ENCODE results near the gene NUDT13.
"Not testable (repeated sequence)": the region's sequence is repeated elsewhere in the genome, so short reads cannot be mapped to it uniquely, and the experiment has no call there.

NUDT13 gene

DNA sequence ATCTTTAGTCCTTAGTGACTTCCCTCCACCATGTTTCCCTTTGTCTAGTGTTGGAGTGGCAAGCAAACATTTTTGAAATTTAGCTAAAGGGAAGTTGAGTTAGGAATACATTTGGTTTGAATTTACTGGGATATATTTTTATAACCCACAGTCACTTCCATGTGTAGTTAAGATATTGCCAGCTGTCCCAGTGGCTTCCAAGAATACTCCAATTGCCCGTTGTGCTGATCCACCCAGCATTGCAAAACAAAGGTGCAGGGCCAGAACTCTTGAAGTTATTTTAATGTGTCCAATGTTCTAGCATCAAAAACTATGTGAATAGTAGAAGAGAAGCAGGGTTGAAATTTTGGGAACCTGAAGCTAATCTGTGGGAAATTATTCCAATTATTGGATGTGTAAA is 11.1 kb upstream of the NUDT13 start:
- Histone ChIP-seq H3K27ac (ENCODE audit: low read length) (no peak overlapping the region), H3K36me3 (ENCODE audit: insufficient read depth, low read length) (no peaks in the 10 kb centered on the region; the same call in 1 of the 2 replicates), H3K9me3 (ENCODE audit: insufficient read depth, low read length, severe bottlenecking) (no peaks in the 10 kb centered on the region), H2AFZ (ENCODE audit: low read depth, low read length) (no peak overlapping the region), H3K4me2 (ENCODE audit: insufficient read depth, low read length) (no peak overlapping the region), H3K4me3 (ENCODE audit: low read depth in 1 of 2, low read length in 2 of 2) (no peak overlapping the region), H3K9ac (ENCODE audit: low read depth, low read length) (no peak overlapping the region), H3K79me2 (ENCODE audit: insufficient read depth, low read length) (peaks cover 25% of the 10 kb centered on the region), H3K27me3 (ENCODE audit: insufficient read depth, low read length, poor library complexity) (no peaks in the 10 kb centered on the region), H4K20me1 (ENCODE audit: insufficient read depth, low read length) (peaks cover 4% of the 10 kb centered on the region), H3K4me1 (ENCODE audit: insufficient read depth, low read length) (peaks cover 20% of the 10 kb centered on the region)
- no peak for TF ChIP-seq EZH2 (IDR thresholded peaks at IDR 0.05; ENCODE audit: borderline replicate concordance, low read depth, low read length, severe bottlenecking)
- no peak for TF ChIP-seq CTCF (IDR thresholded peaks at IDR 0.05; ENCODE audit: borderline replicate concordance, extremely low read depth, low read length, poor library complexity, severe bottlenecking)
- DNase-seq (no peak), ATAC-seq (ENCODE audit: insufficient read depth, low read depth) (no peak)

DNA sequence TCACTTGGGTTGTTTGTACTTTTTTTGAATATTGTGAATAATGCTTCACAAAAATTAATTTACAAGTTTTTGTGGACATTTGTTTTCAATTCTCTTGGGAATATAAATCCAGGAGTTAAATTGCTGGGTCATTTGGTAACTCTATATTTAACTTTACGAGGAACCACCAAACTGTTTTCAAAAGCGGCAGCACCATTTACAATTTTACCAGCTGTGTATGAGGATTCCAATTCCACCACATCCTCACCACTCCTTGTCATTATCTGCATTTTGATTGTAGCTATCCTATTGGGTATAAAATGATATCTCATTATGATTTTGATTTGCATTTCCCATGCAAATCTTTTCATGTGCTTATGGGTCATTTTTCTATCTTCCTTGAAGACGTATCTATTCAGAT is 4.0 kb upstream of the NUDT13 start:
- DNase-seq, result no peak
- TF ChIP-seq EZH2 (IDR thresholded peaks at IDR 0.05; ENCODE audit: borderline replicate concordance, low read depth, low read length, severe bottlenecking) (no peak), CTCF (IDR thresholded peaks at IDR 0.05; ENCODE audit: borderline replicate concordance, extremely low read depth, low read length, poor library complexity, severe bottlenecking) (no peak)
- Histone ChIP-seq H3K4me1 (ENCODE audit: insufficient read depth, low read length) (peaks cover 11% of the 10 kb centered on the region), H3K4me2 (ENCODE audit: insufficient read depth, low read length) (no peak overlapping the region), H3K27ac (ENCODE audit: low read length) (no peak overlapping the region), H3K4me3 (ENCODE audit: low read depth in 1 of 2, low read length in 2 of 2) (no peak overlapping the region), H2AFZ (ENCODE audit: low read depth, low read length) (no peak overlapping the region), H3K9ac (ENCODE audit: low read depth, low read length) (no peak overlapping the region), H4K20me1 (ENCODE audit: insufficient read depth, low read length) (no peaks in the 10 kb centered on the region), H3K79me2 (ENCODE audit: insufficient read depth, low read length) (no peaks in the 10 kb centered on the region; the same call in 1 of the 2 replicates), H3K27me3 (ENCODE audit: insufficient read depth, low read length, poor library complexity) (no peaks in the 10 kb centered on the region), H3K36me3 (ENCODE audit: insufficient read depth, low read length) (peaks cover 10% of the 10 kb centered on the region), H3K9me3 (ENCODE audit: insufficient read depth, low read length, severe bottlenecking) (no peaks in the 10 kb centered on the region)
- no peak for ATAC-seq (ENCODE audit: insufficient read depth, low read depth)

GRCh38 chr10:73109248-73109652 is 1.0 kb upstream of the NUDT13 start:
- not testable (repeated sequence) for H3K36me3 ChIP-seq (ENCODE audit: insufficient read depth, low read length); H2AFZ ChIP-seq (ENCODE audit: low read depth, low read length); ATAC-seq (ENCODE audit: insufficient read depth, low read depth); H3K4me3 ChIP-seq (ENCODE audit: low read depth in 1 of 2, low read length in 2 of 2); H3K79me2 ChIP-seq (ENCODE audit: insufficient read depth, low read length); DNase-seq; H3K9ac ChIP-seq (ENCODE audit: low read depth, low read length); H4K20me1 ChIP-seq (ENCODE audit: insufficient read depth, low read length); H3K4me2 ChIP-seq (ENCODE audit: insufficient read depth, low read length); H3K27ac ChIP-seq (ENCODE audit: low read length); H3K9me3 ChIP-seq (ENCODE audit: insufficient read depth, low read length, severe bottlenecking); H3K27me3 ChIP-seq (ENCODE audit: insufficient read depth, low read length, poor library complexity)
- H3K4me1 ChIP-seq (ENCODE audit: insufficient read depth, low read length), result peaks cover 17% of the 10 kb centered on the region

DNA sequence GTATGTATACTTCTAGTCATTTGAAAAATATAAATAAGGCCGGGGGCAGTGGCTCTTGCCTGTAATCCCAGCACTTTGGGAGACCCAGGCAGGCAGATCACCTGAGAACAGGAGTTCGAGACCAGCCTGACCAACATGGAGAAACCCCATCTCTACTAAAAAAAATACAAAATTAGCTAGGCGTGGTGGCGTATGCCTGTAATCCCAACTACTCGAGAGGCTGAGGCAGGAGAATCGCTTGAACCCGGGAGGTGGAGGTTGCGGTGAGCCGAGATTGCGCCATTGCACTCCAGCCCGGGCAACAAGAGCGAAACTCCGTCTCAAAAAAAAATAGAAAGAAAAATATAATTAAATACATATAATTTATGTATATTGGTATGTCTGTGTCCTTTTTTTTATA is 1.8 kb downstream of the NUDT13 start:
- not testable (repeated sequence) for H3K79me2 ChIP-seq (ENCODE audit: insufficient read depth, low read length); ATAC-seq (ENCODE audit: insufficient read depth, low read depth); H3K36me3 ChIP-seq (ENCODE audit: insufficient read depth, low read length); H3K4me2 ChIP-seq (ENCODE audit: insufficient read depth, low read length); H3K4me3 ChIP-seq (ENCODE audit: low read depth in 1 of 2, low read length in 2 of 2); H3K27me3 ChIP-seq (ENCODE audit: insufficient read depth, low read length, poor library complexity); H2AFZ ChIP-seq (ENCODE audit: low read depth, low read length); H3K27ac ChIP-seq (ENCODE audit: low read length); H4K20me1 ChIP-seq (ENCODE audit: insufficient read depth, low read length); H3K9ac ChIP-seq (ENCODE audit: low read depth, low read length); H3K9me3 ChIP-seq (ENCODE audit: insufficient read depth, low read length, severe bottlenecking); DNase-seq
- H3K4me1 ChIP-seq (ENCODE audit: insufficient read depth, low read length), result peaks cover 17% of the 10 kb centered on the region
